ENCODE results near the gene LIPC.

GRCh38 chr15:58424722-58425121 is 7.1 kb upstream of the LIPC start:
- TF ChIP-seq CTCF (IDR thresholded peaks at IDR 0.05) = no peak
- TF ChIP-seq POLR2A (IDR thresholded peaks at IDR 0.05) = no peak

All from testis (tissue), 2 donors.